Adrenal gland (tissue), 12 donors: ENCODE results near the gene TMEM79. TPM values are rescaled to one million over a fixed set of nuclear protein-coding genes. Genes with fewer than 3 reads are reported as not detected.

Source experiments
- DNase-seq, 7 donors: peaks; one replicate each; pipeline ENCODE4 v3.0.0-alpha.2; 2019 to 2020
- H3K27ac ChIP-seq, 5 donors: fragments of 200-600 bp; sonication (generic) in 4 of 5; 1 replicate in 3 of 5; 2 replicates in 2 of 5; pipeline versions ENCODE4 v1.5.1 to v1.8.0; 2016 to 2020; ENCODE audit warnings: mild to moderate bottlenecking in 1 of 5
- H3K27me3 ChIP-seq: fragments of 200-600 bp; 2 replicates; pipeline ENCODE4 v1.8.0; 2021
- H3K36me3 ChIP-seq, 2 donors: fragments of 200-600 bp; replicated peaks in 1 of 2; 1 replicate in 1 of 2; 2 replicates in 1 of 2; pipeline versions ENCODE4 v1.5.1 to v1.8.0; 2018 to 2022
- H3K4me1 ChIP-seq, 2 donors: fragments of 200-600 bp; replicated peaks in 1 of 2; 1 replicate in 1 of 2; 2 replicates in 1 of 2; pipeline versions ENCODE4 v1.5.1 to v1.8.0; 2018 to 2021
- H3K4me3 ChIP-seq, 4 donors: fragments of 200-600 bp; sonication (generic) in 3 of 4; one replicate each; pipeline ENCODE4 v1.5.1; 2016 to 2018
- H3K9me3 ChIP-seq, 3 donors: fragments of 200-600 bp; sonication (generic) in 1 of 3; replicated peaks in 1 of 3; 1 replicate in 2 of 3; 2 replicates in 1 of 3; pipeline versions ENCODE4 v1.5.1 to v1.8.0; 2016 to 2021
- POLR2A ChIP-seq, 2 donors: fragments of 450-650 bp; IDR thresholded peaks; one replicate each; pipeline ENCODE4 v1.6.1; 2017; ENCODE audit warnings: antibody characterized with exemption in 2 of 2, mild to moderate bottlenecking in 2 of 2, moderate library complexity in 1 of 2
- WGBS, 4 donors: extraction: QIAGEN DNeasy Blood & Tissue Kit in 2 of 4; methylation state at CpG; one replicate each; pipeline versions ENCODE4 v1.1.5 to v1.1.7; 2013 to 2017; 5-methylcytosine and 5-hydroxymethylcytosine counted together
- intact Hi-C, 2 donors: fragments of 100-400 bp; cut with DNase I; formaldehyde crosslinking; loops; one replicate each; pipeline versions ENCODE4 v1.14.1 to v1.15.0; 2022 to 2023
- polyA plus RNA-seq, 3 donors: library from polyadenylated mRNA; stranded (reverse); fragments of 200-250 nt in 2 of 3; fragments of 350-450 nt in 1 of 3; fragmentation: Illumina TruSeq in 1 of 3; extraction: RNeasy Lipid Tissue Mini Kit (QIAGEN cat#74804) in 1 of 3; gene quantifications; one replicate each; pipeline ENCODE4 v1.2.3, GENCODE V29; 2013 to 2014
- total RNA-seq, 9 donors: library from RNA; depleted of rRNA in 4 of 9; stranded (reverse); fragments of >200 nt in 4 of 9; fragments of 120-200 nt in 1 of 9; fragmentation: NEBNext Ultra II Directional in 1 of 9; extraction: Animal tissue kit (Norgen Biotek cat#: 25700) in 1 of 9; gene quantifications; one replicate each; pipeline versions ENCODE4 v1.1.0 to v1.2.4, GENCODE V29; 2013 to 2023
- TF ChIP-seq, protein P1 (sequence below), 6 experiments: fragments of 450-650 bp in 4 of 6; fragments of 200-600 bp in 2 of 6; sonication (generic) in 1 of 6; IDR thresholded peaks; 1 replicate in 5 of 6; 2 replicates in 1 of 6; pipeline versions ENCODE4 v1.5.1 to v1.8.0; 2016 to 2021; ENCODE audit warnings: antibody characterized with exemption in 6 of 6, mild to moderate bottlenecking in 2 of 6, moderate library complexity in 1 of 6
- donor health status: healthy with polysubstance abuse.
- donor health status: Bipolar disorder and iron deficiency.
- donor health status: DM: yes; HTN: yes; CAD: no.
- donor health status: DM: no; HTN: no; CAD: no.
- donor health status: DM: no; HTN: no; CAD: no.
- donor health status: DM: yes; HTN: yes; CAD: no.

TMEM79 gene
- total and polyA plus RNA-seq, 12 donors, result 1.0 to 6.3 (median 3.1) TPM

DNA sequence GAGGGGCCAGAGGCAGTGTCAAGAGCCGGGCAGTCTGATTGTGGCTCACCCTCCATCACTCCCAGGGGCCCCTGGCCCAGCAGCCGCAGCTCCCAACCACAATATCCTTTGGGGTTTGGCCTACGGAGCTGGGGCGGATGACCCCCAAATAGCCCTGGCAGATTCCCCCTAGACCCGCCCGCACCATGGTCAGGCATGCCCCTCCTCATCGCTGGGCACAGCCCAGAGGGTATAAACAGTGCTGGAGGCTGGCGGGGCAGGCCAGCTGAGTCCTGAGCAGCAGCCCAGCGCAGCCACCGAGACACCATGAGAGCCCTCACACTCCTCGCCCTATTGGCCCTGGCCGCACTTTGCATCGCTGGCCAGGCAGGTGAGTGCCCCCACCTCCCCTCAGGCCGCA lies 42.2 kb upstream of the TMEM79 start, which contains the start of gene BGLAP:
Gene BGLAP (plus strand): TSS at position 259 of the 400 bp plus-strand sequence. CDS start 48 bp downstream, at position 307.
- DNase-seq, result no peak
- H3K4me1 ChIP-seq, result peaks cover 0 to 12% of the 10 kb centered on the region in 2 donors
- 74 to 88% (median 85%) methylated on average over 3 to 14 of the region's 14 CpGs for WGBS, 4 donors
- H3K36me3 ChIP-seq, result peaks cover 0 to 34% of the 10 kb centered on the region in 2 donors
- intact Hi-C loops, result no loop called here
- no peaks in the 10 kb centered on the region for H3K9me3 ChIP-seq
- H3K4me3 ChIP-seq, result no peak within 1 kb of the TSS
- no peaks in the 10 kb centered on the region for H3K27me3 ChIP-seq
- TF ChIP-seq, protein P1, sequence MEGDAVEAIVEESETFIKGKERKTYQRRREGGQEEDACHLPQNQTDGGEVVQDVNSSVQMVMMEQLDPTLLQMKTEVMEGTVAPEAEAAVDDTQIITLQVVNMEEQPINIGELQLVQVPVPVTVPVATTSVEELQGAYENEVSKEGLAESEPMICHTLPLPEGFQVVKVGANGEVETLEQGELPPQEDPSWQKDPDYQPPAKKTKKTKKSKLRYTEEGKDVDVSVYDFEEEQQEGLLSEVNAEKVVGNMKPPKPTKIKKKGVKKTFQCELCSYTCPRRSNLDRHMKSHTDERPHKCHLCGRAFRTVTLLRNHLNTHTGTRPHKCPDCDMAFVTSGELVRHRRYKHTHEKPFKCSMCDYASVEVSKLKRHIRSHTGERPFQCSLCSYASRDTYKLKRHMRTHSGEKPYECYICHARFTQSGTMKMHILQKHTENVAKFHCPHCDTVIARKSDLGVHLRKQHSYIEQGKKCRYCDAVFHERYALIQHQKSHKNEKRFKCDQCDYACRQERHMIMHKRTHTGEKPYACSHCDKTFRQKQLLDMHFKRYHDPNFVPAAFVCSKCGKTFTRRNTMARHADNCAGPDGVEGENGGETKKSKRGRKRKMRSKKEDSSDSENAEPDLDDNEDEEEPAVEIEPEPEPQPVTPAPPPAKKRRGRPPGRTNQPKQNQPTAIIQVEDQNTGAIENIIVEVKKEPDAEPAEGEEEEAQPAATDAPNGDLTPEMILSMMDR (IDR thresholded peaks at IDR 0.05), result no peak
- no peak for TF ChIP-seq POLR2A (IDR thresholded peaks at IDR 0.05)
- no peak within 1 kb of the TSS for H3K27ac ChIP-seq

DNA sequence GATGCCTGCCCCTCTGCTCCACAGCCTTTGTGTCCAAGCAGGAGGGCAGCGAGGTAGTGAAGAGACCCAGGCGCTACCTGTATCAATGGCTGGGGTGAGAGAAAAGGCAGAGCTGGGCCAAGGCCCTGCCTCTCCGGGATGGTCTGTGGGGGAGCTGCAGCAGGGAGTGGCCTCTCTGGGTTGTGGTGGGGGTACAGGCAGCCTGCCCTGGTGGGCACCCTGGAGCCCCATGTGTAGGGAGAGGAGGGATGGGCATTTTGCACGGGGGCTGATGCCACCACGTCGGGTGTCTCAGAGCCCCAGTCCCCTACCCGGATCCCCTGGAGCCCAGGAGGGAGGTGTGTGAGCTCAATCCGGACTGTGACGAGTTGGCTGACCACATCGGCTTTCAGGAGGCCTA lies 41.4 kb upstream of the TMEM79 start:
- 77 to 100% (median 86%) methylated on average over 2 to 10 of the region's 10 CpGs for WGBS, 4 donors
- no peak for DNase-seq
- Histone ChIP-seq H3K27me3 (no peaks in the 10 kb centered on the region), H3K27ac (no peak overlapping the region), H3K36me3 (peaks cover 0 to 26% of the 10 kb centered on the region in 2 donors), H3K4me3 (no peak overlapping the region), H3K9me3 (no peaks in the 10 kb centered on the region), H3K4me1 (peaks cover 0 to 12% of the 10 kb centered on the region in 2 donors)
- TF ChIP-seq, protein P1 (IDR thresholded peaks at IDR 0.05), result no peak
- TF ChIP-seq POLR2A (IDR thresholded peaks at IDR 0.05), result no peak
- intact Hi-C loops, result no loop called here

DNA sequence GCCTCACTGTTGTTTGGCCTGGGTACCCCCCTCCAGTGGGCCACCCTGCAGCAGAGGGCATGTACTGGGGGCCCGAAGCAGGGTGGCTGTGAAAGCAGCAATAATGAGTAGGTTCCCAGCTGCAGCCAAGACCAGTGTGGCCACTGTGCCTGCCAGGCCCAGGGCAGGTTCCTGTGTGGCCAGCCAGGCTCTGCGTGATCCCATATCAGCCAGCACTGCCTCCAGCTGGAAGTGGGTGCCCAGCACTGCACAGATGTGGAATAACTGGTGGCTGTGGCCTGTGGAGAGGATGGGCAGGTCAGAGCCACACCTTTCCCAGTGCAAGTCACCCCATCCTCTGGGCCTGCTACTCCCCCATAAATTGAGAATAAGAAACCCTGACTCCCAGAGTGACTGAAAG lies 40.0 kb upstream of the TMEM79 start:
- DNase-seq, result no peak
- peaks cover 0 to 12% of the 10 kb centered on the region in 2 donors for H3K4me1 ChIP-seq
- H3K27ac ChIP-seq, result no peak overlapping the region
- no peaks in the 10 kb centered on the region for H3K27me3 ChIP-seq
- intact Hi-C loops, result no loop called here
- H3K4me3 ChIP-seq, result no peak overlapping the region
- H3K36me3 ChIP-seq, result peaks cover 0 to 13% of the 10 kb centered on the region in 2 donors
- TF ChIP-seq, protein P1 (IDR thresholded peaks at IDR 0.05), result no peak
- TF ChIP-seq POLR2A (IDR thresholded peaks at IDR 0.05), result no peak
- no peaks in the 10 kb centered on the region for H3K9me3 ChIP-seq
- 75 to 100% (median 83%) methylated on average over 1 to 2 of the region's 2 CpGs; no CpG with 5 or more reads in 1 of the 4 donors for WGBS, 4 donors

DNA sequence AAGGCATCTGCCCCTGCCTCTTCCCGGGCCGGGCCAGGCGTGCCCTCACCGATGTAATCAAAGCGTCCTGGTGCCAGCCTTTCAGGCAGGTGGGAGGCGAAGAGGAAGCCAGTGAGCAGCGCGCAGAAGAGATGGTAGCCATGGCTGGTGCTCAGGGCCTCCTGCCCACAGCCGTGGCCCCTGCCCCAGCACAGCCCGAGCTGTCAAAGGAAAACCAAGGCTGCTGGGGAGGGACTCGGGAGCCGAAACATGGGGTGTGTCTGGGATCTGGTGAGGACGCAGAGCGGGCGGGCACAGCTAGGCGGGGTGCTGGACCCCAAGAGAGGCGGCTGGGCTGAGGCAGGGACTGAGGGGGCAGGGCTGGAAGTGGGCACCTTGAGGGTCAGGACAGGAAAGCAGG lies 39.4 kb upstream of the TMEM79 start:
- DNase-seq, result no peak
- H3K27ac ChIP-seq, result no peak overlapping the region

More for the DNA sequence above, 39.4 kb upstream of the TMEM79 start:
- H3K27me3 ChIP-seq, result no peaks in the 10 kb centered on the region
- TF ChIP-seq, protein P1 (IDR thresholded peaks at IDR 0.05), result no peak
- no peak for TF ChIP-seq POLR2A (IDR thresholded peaks at IDR 0.05)
- intact Hi-C loops, result no loop called here
- 80 to 90% (median 86%) methylated on average over 16 to 17 of the region's 17 CpGs for WGBS, 4 donors
- H3K9me3 ChIP-seq, result no peaks in the 10 kb centered on the region
- peaks cover 0 to 12% of the 10 kb centered on the region in 2 donors for H3K36me3 ChIP-seq
- H3K4me3 ChIP-seq, result no peak overlapping the region
- peaks cover 0 to 12% of the 10 kb centered on the region in 2 donors for H3K4me1 ChIP-seq
